Keratinocyte (primary cell): Measurements from ENCODE around the gene NLRC5. TPM values are rescaled to one million over a fixed set of nuclear protein-coding genes. Genes with fewer than 3 reads are reported as not detected.

ENCODE experiments used
- DNase-seq: peaks from one replicate; pipeline ENCODE4 v3.0.0-alpha.2; 2011; ENCODE audit warnings: low read depth, missing footprints, low spot score
- FAIRE-seq: peaks from 2 replicates; lab custom pipeline; 2011; peaks lifted over from hg19 to GRCh38; lab: Jason Lieb, UNC
- H2AFZ ChIP-seq: 2 replicates; pipeline ENCODE4 v1.6.0; 2012; ENCODE audit warnings: low read length, control low read depth, inconsistent platforms; ENCODE audit not compliant: control insufficient read depth
- H3K27ac ChIP-seq: 2 replicates; pipeline ENCODE4 v1.5.1; 2011; ENCODE audit warnings: low read length; ENCODE audit not compliant: control insufficient read depth, insufficient read depth
- H3K27me3 ChIP-seq: 3 replicates; pipeline ENCODE4 v1.6.0; 2011; ENCODE audit warnings: low read length; ENCODE audit not compliant: control insufficient read depth, insufficient read depth; ENCODE audit errors: extremely low read depth
- H3K36me3 ChIP-seq, 2 experiments: 2 replicates in 1 of 2; 3 replicates in 1 of 2; pipeline ENCODE4 v1.5.1; 2011; ENCODE audit warnings: low read length in 2 of 2, mild to moderate bottlenecking in 1 of 2; ENCODE audit not compliant: control insufficient read depth in 2 of 2, insufficient read depth in 2 of 2; ENCODE audit errors: extremely low read depth in 1 of 2
- H3K4me1 ChIP-seq: 3 replicates; pipeline ENCODE4 v1.5.1; 2011; ENCODE audit warnings: low read length; ENCODE audit not compliant: control insufficient read depth, insufficient read depth; ENCODE audit errors: extremely low read depth
- H3K4me2 ChIP-seq: 3 replicates; pipeline ENCODE4 v1.6.0; 2011; ENCODE audit warnings: low read depth, low read length; ENCODE audit not compliant: control insufficient read depth, insufficient read depth; ENCODE audit errors: extremely low read depth
- H3K4me3 ChIP-seq, 3 experiments: fragments of 200-600 bp in 1 of 3; sonication (generic) in 1 of 3; 2 replicates in 2 of 3; 3 replicates in 1 of 3; pipeline ENCODE4 v1.5.1; 2011 to 2016; ENCODE audit warnings: low read length in 3 of 3, mild to moderate bottlenecking in 3 of 3, control low read depth in 2 of 3, inconsistent platforms in 1 of 3, low read depth in 1 of 3, mixed read lengths in 1 of 3, mixed run types in 1 of 3, moderate library complexity in 1 of 3; ENCODE audit not compliant: control insufficient read depth in 2 of 3, insufficient read depth in 2 of 3; ENCODE audit errors: extremely low read depth in 1 of 3
- H3K79me2 ChIP-seq: 2 replicates; pipeline ENCODE4 v1.6.0; 2012; ENCODE audit warnings: low read length; ENCODE audit not compliant: control insufficient read depth, insufficient read depth
- H3K9ac ChIP-seq: 3 replicates; pipeline ENCODE4 v1.6.0; 2011; ENCODE audit warnings: low read length; ENCODE audit not compliant: control insufficient read depth, insufficient read depth; ENCODE audit errors: extremely low read depth
- H3K9me1 ChIP-seq: 3 replicates; pipeline ENCODE4 v1.6.0; 2011; ENCODE audit warnings: low read length; ENCODE audit not compliant: control insufficient read depth, insufficient read depth; ENCODE audit errors: extremely low read depth
- H3K9me3 ChIP-seq: 2 replicates; pipeline ENCODE4 v1.5.1; 2012; ENCODE audit warnings: low read depth, low read length; ENCODE audit not compliant: control insufficient read depth
- H4K20me1 ChIP-seq: 3 replicates; pipeline ENCODE4 v1.6.0; 2011; ENCODE audit warnings: low read length; ENCODE audit not compliant: control insufficient read depth, insufficient read depth; ENCODE audit errors: extremely low read depth
- CTCF ChIP-seq, 3 experiments: IDR thresholded peaks in 1 of 3; conservative IDR thresholded peaks in 1 of 3; optimal IDR thresholded peaks in 1 of 3; 2 replicates in 2 of 3; 3 replicates in 1 of 3; pipeline versions ENCODE3 to v1.5.1; 2011; ENCODE audit warnings: low read length in 3 of 3, mild to moderate bottlenecking in 3 of 3, moderate library complexity in 2 of 3, control low read depth in 1 of 3, inconsistent platforms in 1 of 3; ENCODE audit not compliant: insufficient read depth in 2 of 3; ENCODE audit errors: extremely low read depth in 1 of 3
- EZH2 ChIP-seq: IDR thresholded peaks from one replicate; pipeline ENCODE4 v1.6.1; 2012; ENCODE audit warnings: inconsistent platforms, mild to moderate bottlenecking, low read length, moderate library complexity
- dilution Hi-C: fragments of 300-500 bp; cut with MboI; formaldehyde crosslinking; loops from one replicate; pipeline ENCODE4 v1.7.0; 2020; ENCODE audit warnings: low sequenced_read_pairs; ENCODE audit not compliant: extremely low pct_ligation_motif_present
- polyA plus RNA-seq, 5 experiments: library from polyadenylated mRNA; depleted of rRNA in 3 of 5; stranded (reverse) in 3 of 5; stranded (forward) in 1 of 5; unstranded in 1 of 5; fragments of >200 nt; gene quantifications; 1 replicate in 1 of 5; 2 replicates in 3 of 5; 3 replicates in 1 of 5; pipeline versions ENCODE4 v1.2.1 to v1.2.3, GENCODE V29; 2011 to 2012; ENCODE audit warnings: missing spikeins in 2 of 5, low read depth in 1 of 5, low replicate concordance in 1 of 5

NLRC5 gene
- polyA plus RNA-seq, 1 donor (not counting 4 experiments of a cell fraction or from before 2014, with no cell fraction given) = 7.8 TPM

- no peaks in the 10 kb centered on the region for H3K27me3 ChIP-seq
- FAIRE-seq (peak; percentile 84), DNase-seq (no peak)
- H3K9ac ChIP-seq = peak overlapping the region; percentile 60
- H3K9me3 ChIP-seq = no peaks in the 10 kb centered on the region
- dilution Hi-C loops = no loop called here
- H4K20me1 ChIP-seq = no peaks in the 10 kb centered on the region
- peak overlapping the region in 2 of 3 experiments; percentile 70 to 71 for H3K4me3 ChIP-seq
- peaks cover 7% of the 10 kb centered on the region for H3K79me2 ChIP-seq
- H3K4me1 ChIP-seq = peaks cover 17% of the 10 kb centered on the region
- peak overlapping the region; percentile 66 for H2AFZ ChIP-seq
- TF ChIP-seq CTCF (optimal IDR thresholded peaks at IDR 0.05 in 1 of 3, IDR thresholded peaks at IDR 0.05 in 1 of 3, conservative IDR thresholded peaks at IDR 0.05 in 1 of 3; ENCODE audit: extremely low read depth in 1 of 3, insufficient read depth in 2 of 3, low read length in 3 of 3) (no peak), EZH2 (no peak)
- peak overlapping the region; percentile 94 for H3K4me2 ChIP-seq
- no peaks in the 10 kb centered on the region for H3K9me1 ChIP-seq
- no peak overlapping the region for H3K27ac ChIP-seq
- H3K36me3 ChIP-seq = peaks cover 0 to 2% of the 10 kb centered on the region in 2 experiments
Observed at GRCh38 chr16:57091200-57091974, 102.0 kb downstream of the NLRC5 start.

GRCh38 chr16:57091975-57092785, 102.8 kb downstream of the NLRC5 start, which contains the start of gene CPNE2:
CPNE2 (plus strand) TSS chr16:57092583; CDS start chr16:57110743, 18,160 bp downstream.
- H3K4me1 ChIP-seq = peaks cover 17% of the 10 kb centered on the region
- H3K36me3 ChIP-seq = peaks cover 0 to 2% of the 10 kb centered on the region in 2 experiments
- H4K20me1 ChIP-seq = no peaks in the 10 kb centered on the region
- TF ChIP-seq EZH2 (no peak), CTCF (optimal IDR thresholded peaks at IDR 0.05 in 1 of 3, IDR thresholded peaks at IDR 0.05 in 1 of 3, conservative IDR thresholded peaks at IDR 0.05 in 1 of 3; ENCODE audit: extremely low read depth in 1 of 3, insufficient read depth in 2 of 3, low read length in 3 of 3) (peak in 1 of 3 experiments; percentile 40)
- DNase-seq (no peak), FAIRE-seq (no peak)
- dilution Hi-C loops = no loop called here
- H3K79me2 ChIP-seq = peaks cover 7% of the 10 kb centered on the region
- peak within 1 kb of the TSS; percentile 61 to 73 (median 71) for H3K4me3 ChIP-seq
- H2AFZ ChIP-seq = peak within 1 kb of the TSS; percentile 84
- peak within 1 kb of the TSS; percentile 94 for H3K4me2 ChIP-seq
- no peaks in the 10 kb centered on the region for H3K27me3 ChIP-seq
- no peaks in the 10 kb centered on the region for H3K9me3 ChIP-seq
- no peaks in the 10 kb centered on the region for H3K9me1 ChIP-seq
- peak within 1 kb of the TSS; percentile 68 for H3K9ac ChIP-seq
- peak within 1 kb of the TSS; percentile 31 for H3K27ac ChIP-seq
